Activated T-cell treated with anti-CD3 and anti-CD28 coated beads for 4 hours (primary cell): ENCODE measurements around the gene ADGRF1.

ENCODE experiments used
- DNase-seq: peaks from one replicate; pipeline ENCODE4 v3.0.0-alpha.2; 2020

The ADGRF1 gene

GRCh38 chr6:46973029-46973428 lies 69.1 kb downstream of the ADGRF1 start:
- DNase-seq = no peak

DNA sequence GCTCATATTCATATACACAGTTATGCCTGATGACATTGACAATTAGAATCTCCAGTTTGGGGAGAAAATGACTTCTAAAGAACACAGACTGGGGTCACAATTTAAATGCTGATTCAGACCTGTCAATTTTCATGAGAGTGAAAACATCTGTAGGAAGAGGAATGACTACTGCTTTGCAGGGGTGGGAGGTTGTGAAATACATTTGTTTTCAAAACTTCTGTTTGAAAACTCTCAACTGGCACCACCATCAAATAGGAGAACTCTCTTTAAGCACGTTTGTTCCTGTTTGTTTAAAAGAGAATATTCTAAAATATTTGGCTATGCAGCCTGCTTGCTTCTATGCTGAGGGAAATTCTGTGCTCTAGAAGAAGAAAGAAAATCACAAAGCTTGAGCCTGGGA lies 69.6 kb downstream of the ADGRF1 start:
- no peak for DNase-seq

- no peak for DNase-seq
Measured at GRCh38 chr6:46969206-46969605, 72.9 kb downstream of the ADGRF1 start.

GRCh38 chr6:46967826-46968349 lies 74.2 kb downstream of the ADGRF1 start:
- DNase-seq = no peak

DNA sequence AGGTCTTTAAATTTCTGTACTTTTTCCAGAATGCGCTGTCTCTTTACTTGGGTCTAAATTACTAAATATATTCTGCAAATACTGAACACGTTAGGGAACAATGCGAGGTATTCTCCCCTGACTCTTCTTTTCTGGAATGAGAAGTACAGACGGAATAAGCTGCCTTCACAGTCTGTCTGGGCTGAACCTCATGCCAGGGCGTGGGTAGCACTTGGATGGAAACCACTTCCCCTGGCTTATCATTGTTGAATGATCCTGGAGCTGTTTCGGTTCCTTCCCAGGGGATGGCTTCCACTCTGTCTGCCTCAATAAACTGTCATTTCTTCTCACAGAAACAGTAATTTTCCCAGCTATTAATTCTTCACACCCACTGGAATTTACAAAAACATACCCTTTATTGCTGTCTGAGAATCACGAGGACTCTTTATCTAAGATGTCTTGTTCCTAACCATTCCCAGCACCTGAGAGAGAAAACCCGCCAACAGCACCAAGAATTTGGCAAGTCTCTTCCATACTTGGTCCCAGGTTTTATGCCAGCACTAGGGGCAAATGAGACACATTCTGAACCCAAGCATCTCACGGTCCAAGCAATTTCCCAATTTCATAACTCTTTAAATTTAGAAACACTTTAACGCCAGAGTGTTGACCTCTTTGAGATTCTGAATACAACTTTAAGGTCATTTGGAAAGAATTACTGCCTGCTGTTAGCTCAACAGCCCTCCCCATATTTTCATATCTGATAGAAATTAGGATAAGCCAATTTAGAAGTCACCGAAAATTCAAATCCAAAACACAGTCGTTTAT lies 77.2 kb downstream of the ADGRF1 start:
- no peak for DNase-seq

GRCh38 chr6:46963626-46964025 lies 78.5 kb downstream of the ADGRF1 start:
- DNase-seq = no peak

DNA sequence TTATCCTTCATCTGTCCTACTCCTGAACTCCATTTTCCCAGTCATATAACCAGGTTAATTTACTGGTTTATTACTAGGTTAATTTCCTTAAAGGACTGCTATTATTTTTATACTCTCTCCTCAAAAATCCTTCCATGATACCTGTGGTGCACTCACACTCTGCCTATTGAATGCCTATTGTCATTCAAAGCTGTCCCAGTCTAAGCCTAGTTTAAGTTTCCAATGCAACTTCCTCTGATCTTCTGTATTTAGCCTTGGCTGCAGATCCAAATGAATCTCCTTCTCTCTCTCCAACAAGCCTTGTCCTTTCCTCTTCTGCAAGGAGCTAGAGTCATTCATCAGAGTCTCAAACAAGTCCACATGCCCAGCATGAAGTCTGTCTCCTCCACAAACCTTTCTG lies 79.1 kb downstream of the ADGRF1 start:
- DNase-seq = no peak

GRCh38 chr6:46961711-46962110 lies 80.4 kb downstream of the ADGRF1 start:
- no peak for DNase-seq

GRCh38 chr6:46961232-46961631 lies 80.9 kb downstream of the ADGRF1 start:
- no peak for DNase-seq

DNA sequence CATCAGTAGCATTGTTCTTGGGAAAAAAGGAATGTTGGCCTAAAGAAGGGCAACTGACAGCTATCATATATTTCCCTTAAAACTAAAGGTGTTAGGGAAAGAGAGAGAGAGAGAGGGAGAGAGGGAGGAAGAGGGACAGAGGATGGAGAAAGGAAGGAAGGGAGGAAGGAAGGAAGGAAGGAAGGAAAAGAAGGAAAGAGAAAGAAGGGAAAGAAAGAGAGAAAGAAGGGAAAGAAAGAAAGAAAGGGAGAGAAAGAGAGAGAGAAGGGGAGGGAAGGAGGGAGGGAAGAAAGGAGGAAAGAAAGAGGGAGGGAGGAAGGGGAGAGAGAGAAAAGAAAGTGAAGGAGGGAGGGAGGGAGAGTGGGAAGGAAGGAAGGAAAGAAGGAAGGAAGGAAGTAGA lies 82.7 kb downstream of the ADGRF1 start:
- no peak for DNase-seq

- DNase-seq = no peak
Measured at GRCh38 chr6:46956409-46956808, 85.7 kb downstream of the ADGRF1 start.

DNA sequence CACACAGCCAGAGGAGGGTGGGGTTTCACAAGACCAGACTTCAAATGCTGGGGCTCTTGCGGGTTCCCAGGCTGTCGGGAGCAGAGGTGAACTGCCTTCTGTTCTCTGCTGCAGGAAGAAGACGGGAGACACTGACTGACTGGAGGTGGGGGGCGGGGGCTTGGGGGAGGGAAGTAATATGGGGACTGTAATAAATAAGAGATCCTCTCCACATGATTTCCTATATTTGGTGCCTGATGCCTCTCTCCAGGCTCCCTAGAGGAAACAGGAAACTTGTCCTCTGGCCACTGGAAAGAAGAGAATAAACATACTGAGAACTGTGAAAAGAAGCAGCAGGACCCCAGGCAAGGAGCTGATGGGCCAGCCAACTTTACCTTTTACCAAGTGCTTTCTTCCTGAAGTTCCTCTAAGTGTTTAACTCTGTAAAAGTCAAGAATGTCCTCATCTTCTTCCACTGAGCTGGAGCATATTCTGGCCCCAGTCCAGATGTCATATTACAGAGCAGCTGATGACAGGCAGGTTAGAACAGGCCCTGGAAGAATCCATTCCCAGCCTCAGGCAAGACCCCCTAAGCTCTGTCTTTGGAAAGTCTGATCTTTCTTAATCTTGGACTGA lies 87.2 kb downstream of the ADGRF1 start:
- DNase-seq = no peak

- DNase-seq = no peak
Measured at GRCh38 chr6:46953921-46954320, 88.2 kb downstream of the ADGRF1 start.

DNA sequence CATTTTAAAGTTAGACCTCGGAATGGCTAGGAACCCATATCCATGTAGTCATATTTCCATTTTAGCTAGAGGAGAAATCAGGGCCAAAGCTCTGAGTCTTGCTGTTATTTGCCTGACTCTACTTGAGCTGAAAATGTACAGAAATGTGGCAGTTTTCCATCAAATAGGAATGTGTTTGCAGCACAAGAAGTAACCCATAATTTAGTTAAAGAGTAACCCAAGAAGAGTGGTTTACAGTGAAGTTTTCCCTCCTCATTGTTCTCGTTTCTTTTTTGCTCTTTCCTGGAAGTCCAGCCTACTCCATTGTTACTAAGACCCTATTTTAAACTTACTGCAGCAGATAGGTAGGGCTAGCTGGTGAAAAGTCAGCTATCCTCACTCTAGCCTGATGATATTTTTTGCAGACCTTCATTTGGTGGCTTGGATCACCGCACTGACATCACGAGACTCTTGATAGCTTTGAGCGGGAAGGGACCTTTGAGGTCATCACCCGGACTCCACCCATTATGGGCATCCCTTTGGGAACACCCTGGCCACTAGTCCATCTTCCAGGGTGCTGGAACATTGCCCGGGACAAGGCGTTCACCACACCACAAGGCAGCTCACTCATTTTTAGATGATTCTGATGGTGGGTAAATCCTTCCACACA lies 92.4 kb downstream of the ADGRF1 start:
- DNase-seq = no peak

DNA sequence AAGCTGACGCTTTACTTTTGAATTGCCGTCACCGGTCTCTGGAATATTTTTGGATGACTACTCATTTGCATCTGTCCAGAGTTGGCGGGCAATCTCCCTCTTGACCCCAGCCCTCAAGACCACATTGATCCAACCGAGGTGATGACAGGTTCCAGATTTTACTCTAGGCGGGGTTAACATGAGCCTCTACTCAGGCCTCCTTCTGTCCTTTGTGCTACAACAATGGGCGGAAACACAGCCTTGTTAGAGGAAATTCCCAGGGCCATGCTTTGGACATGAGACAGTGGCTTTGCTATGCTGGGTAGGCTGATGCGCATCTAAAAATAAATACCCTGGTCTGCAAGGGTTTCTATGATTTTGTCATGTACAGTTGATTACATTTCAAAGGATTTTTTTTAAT lies 93.4 kb downstream of the ADGRF1 start:
- DNase-seq = no peak
